ENCODE measurements around the gene PPA2.

DNA sequence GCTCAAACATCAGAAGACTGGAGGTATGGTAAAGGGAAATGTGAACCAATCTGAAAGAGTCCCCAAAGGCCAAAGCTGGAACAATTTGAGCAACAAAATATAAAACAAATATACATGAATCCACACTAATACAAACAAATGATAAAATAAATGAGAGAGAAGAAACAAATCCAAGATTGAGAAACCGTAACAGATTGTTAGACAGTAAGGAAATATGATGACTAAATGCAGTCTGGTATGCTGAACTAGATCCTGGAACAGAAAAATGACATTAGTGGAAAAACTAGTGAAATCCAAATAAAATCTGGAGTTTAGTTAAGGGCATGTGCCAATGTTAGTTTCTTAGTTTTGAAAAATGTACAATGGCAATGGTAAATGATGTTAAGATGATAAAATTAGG, 15.9 kb downstream of the PPA2 start:
- TF ChIP-seq, protein P1, sequence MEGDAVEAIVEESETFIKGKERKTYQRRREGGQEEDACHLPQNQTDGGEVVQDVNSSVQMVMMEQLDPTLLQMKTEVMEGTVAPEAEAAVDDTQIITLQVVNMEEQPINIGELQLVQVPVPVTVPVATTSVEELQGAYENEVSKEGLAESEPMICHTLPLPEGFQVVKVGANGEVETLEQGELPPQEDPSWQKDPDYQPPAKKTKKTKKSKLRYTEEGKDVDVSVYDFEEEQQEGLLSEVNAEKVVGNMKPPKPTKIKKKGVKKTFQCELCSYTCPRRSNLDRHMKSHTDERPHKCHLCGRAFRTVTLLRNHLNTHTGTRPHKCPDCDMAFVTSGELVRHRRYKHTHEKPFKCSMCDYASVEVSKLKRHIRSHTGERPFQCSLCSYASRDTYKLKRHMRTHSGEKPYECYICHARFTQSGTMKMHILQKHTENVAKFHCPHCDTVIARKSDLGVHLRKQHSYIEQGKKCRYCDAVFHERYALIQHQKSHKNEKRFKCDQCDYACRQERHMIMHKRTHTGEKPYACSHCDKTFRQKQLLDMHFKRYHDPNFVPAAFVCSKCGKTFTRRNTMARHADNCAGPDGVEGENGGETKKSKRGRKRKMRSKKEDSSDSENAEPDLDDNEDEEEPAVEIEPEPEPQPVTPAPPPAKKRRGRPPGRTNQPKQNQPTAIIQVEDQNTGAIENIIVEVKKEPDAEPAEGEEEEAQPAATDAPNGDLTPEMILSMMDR (IDR thresholded peaks at IDR 0.05; ENCODE audit: low read length) = no peak
- TF ChIP-seq EZH2 (IDR thresholded peaks at IDR 0.05; ENCODE audit: borderline replicate concordance, low read length) = no peak

All from OCI-LY1 (cell line).